GM12878 (cell line): ENCODE results near the gene SRA1. TPM values are rescaled to one million over a fixed set of nuclear protein-coding genes. Genes with fewer than 3 reads are reported as not detected.

ENCODE experiments used
- BHLHE40 ChIP-seq, 2 experiments: fragments of 450-650 bp in 1 of 2; IDR thresholded peaks; 2 replicates each; pipeline ENCODE4 v1.6.1; 2011 to 2017; ENCODE audit warnings: low read depth in 2 of 2, borderline replicate concordance in 1 of 2, improper control_type of control experiment in 1 of 2, low read length in 1 of 2, mild to moderate bottlenecking in 1 of 2
- BRCA1 ChIP-seq: IDR thresholded peaks from 2 replicates; pipeline ENCODE4 v1.6.1; 2011; ENCODE audit warnings: low read depth, low read length, improper control_type of control experiment
- FOXM1 ChIP-seq: IDR thresholded peaks from 2 replicates; pipeline ENCODE4 v1.6.1; 2012; ENCODE audit warnings: low read depth, mild to moderate bottlenecking, inconsistent platforms, low read length, moderate library complexity
- IRF3 ChIP-seq: fragments of 450-650 bp; IDR thresholded peaks from 2 replicates; pipeline ENCODE4 v1.6.1; 2014; ENCODE audit warnings: mild to moderate bottlenecking
- NFXL1 ChIP-seq: fragments of 450-650 bp; IDR thresholded peaks from 2 replicates; pipeline ENCODE4 v1.6.1; 2017; ENCODE audit warnings: antibody characterized with exemption, mild to moderate bottlenecking, borderline replicate concordance
- NRF1 ChIP-seq: conservative IDR thresholded peaks from 2 replicates; pipeline ENCODE4 v1.6.1; 2011; ENCODE audit warnings: mild to moderate bottlenecking, low read depth, low read length, improper control_type of control experiment
- PRDM15 ChIP-seq: fragments of 450-650 bp; formaldehyde crosslinking; IDR thresholded peaks from 2 replicates; pipeline ENCODE4 v1.4.0; 2020; ENCODE audit warnings: mild to moderate bottlenecking, moderate library complexity
- RAD51 ChIP-seq: fragments of 450-650 bp; IDR thresholded peaks from 2 replicates; pipeline ENCODE4 v1.6.1; 2016; ENCODE audit warnings: moderate library complexity, mild to moderate bottlenecking, inconsistent platforms
- RELB ChIP-seq: fragments of 450-650 bp; IDR thresholded peaks from 2 replicates; pipeline ENCODE4 v1.6.1; 2017; ENCODE audit warnings: low read depth, mild to moderate bottlenecking, moderate library complexity
- SKIL ChIP-seq: fragments of 450-650 bp; IDR thresholded peaks from 2 replicates; pipeline ENCODE4 v1.6.1; 2017; ENCODE audit warnings: mild to moderate bottlenecking, low read depth, inconsistent platforms; ENCODE audit not compliant: poor library complexity, severe bottlenecking
- SP1 ChIP-seq: IDR thresholded peaks from one replicate; pipeline ENCODE4 v1.6.1; 2011; ENCODE audit warnings: low read depth, low read length
- ZBED1 ChIP-seq: IDR thresholded peaks from 2 replicates; pipeline ENCODE4 v1.6.1; 2016; ENCODE audit warnings: borderline replicate concordance
- polyA plus RNA-seq, 11 experiments: library from polyadenylated mRNA; depleted of rRNA in 4 of 11; unstranded in 6 of 11; stranded (reverse) in 5 of 11; fragments of >200 nt; fragmentation: Nextera tagmentation in 4 of 11; fragmentation: Illumina TruSeq in 1 of 11; extraction: Ambion mirVana in 4 of 11; extraction: Trizol in 1 of 11; gene quantifications; 1 replicate in 1 of 11; 2 replicates in 10 of 11; pipeline versions ENCODE4 v1.2.1 to v1.2.3, GENCODE V29; 2011 to 2016; ENCODE audit warnings: inconsistent platforms in 2 of 11, missing spikeins in 2 of 11, low read depth in 1 of 11
- total RNA-seq, 4 experiments: library from RNA; depleted of rRNA in 3 of 4; stranded (reverse); fragments of >200 nt in 3 of 4; fragmentation: Illumina TruSeq in 1 of 4; extraction: Trizol in 1 of 4; gene quantifications; 2 replicates each; pipeline versions ENCODE4 v1.2.1 to v1.2.3, GENCODE V29; 2013 to 2021

SRA1 gene
- total and polyA plus RNA-seq, 10 of the 15 experiments (the other 5 are each of a cell fraction or from before 2014, with no cell fraction given) = 35.3 to 127 (median 56.1) TPM

- TF ChIP-seq BHLHE40 (IDR thresholded peaks at IDR 0.05; ENCODE audit: borderline replicate concordance in 1 of 2, low read depth in 2 of 2, low read length in 1 of 2) (peak; percentile 93 to 96), FOXM1 (no peak; the same call in 1 of the 2 replicates), NFXL1 (no peak), PRDM15 (CRISPR knock-in tag) (no peak), IRF3 (no peak), SKIL (no peak), RELB (peak; percentile 85), SP1 (peak; percentile 73), NRF1 (peak; percentile 84), RAD51 (peak; percentile 93), BRCA1 (no peak), ZBED1 (peak; percentile 31; the same call in 1 of the 2 replicates)
These were observed 7.1 kb upstream of the SRA1 start, which contains the start of the genes APBB3 and SLC35A4 (continued) for GRCh38 chr5:140564196-140565023.
